ENCODE data around the gene TFCP2.
"Not testable (repeated sequence)": the region's sequence is repeated elsewhere in the genome, so short reads cannot be mapped to it uniquely, and the experiment has no call there.

Gene TFCP2

DNA sequence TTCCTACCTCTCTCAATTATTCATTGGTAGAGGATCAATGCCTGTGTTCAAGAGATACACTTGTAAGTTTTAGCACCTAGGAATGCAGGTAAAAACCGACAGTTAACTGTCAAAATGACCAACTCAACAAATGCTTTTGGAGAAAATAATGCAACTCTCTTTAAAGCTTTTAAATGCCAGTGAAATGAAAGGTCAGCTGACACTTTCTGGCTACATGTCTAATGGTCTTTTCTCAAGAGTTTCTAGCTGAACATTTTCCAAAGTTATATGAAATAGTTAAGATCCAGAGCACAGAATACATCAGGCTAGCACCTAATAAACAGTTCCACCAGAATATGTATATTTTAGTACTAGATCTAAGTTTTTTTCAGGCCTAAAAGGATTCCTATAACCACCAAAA, 91.5 kb downstream of the TFCP2 start:
- Histone ChIP-seq H2AFZ (ENCODE audit: low read depth, low read length) (no peak overlapping the region), H3K9ac (ENCODE audit: low read length) (no peak overlapping the region), H3K36me3 (replicated peaks; ENCODE audit: low read depth, low read length) (no peaks in the 10 kb centered on the region), H4K20me1 (ENCODE audit: insufficient read depth, low read length) (no peaks in the 10 kb centered on the region), H3K27ac (ENCODE audit: low read length) (no peak overlapping the region), H3K9me3 (ENCODE audit: insufficient read depth, low read length) (no peaks in the 10 kb centered on the region), H3K79me2 (ENCODE audit: low read length) (peaks cover 15% of the 10 kb centered on the region), H3K27me3 (ENCODE audit: low read depth, low read length) (no peaks in the 10 kb centered on the region), H3K4me2 (ENCODE audit: low read length) (no peak overlapping the region), H3K4me3 (ENCODE audit: low read length) (no peak overlapping the region), H3K4me1 (ENCODE audit: low read length) (peaks cover 9% of the 10 kb centered on the region)
- no peak for TF ChIP-seq EZH2phosphoT487 (IDR thresholded peaks at IDR 0.05; ENCODE audit: low read depth)
- TF ChIP-seq, protein P1, sequence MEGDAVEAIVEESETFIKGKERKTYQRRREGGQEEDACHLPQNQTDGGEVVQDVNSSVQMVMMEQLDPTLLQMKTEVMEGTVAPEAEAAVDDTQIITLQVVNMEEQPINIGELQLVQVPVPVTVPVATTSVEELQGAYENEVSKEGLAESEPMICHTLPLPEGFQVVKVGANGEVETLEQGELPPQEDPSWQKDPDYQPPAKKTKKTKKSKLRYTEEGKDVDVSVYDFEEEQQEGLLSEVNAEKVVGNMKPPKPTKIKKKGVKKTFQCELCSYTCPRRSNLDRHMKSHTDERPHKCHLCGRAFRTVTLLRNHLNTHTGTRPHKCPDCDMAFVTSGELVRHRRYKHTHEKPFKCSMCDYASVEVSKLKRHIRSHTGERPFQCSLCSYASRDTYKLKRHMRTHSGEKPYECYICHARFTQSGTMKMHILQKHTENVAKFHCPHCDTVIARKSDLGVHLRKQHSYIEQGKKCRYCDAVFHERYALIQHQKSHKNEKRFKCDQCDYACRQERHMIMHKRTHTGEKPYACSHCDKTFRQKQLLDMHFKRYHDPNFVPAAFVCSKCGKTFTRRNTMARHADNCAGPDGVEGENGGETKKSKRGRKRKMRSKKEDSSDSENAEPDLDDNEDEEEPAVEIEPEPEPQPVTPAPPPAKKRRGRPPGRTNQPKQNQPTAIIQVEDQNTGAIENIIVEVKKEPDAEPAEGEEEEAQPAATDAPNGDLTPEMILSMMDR (IDR thresholded peaks at IDR 0.05; ENCODE audit: low read depth, low read length) = no peak

DNA sequence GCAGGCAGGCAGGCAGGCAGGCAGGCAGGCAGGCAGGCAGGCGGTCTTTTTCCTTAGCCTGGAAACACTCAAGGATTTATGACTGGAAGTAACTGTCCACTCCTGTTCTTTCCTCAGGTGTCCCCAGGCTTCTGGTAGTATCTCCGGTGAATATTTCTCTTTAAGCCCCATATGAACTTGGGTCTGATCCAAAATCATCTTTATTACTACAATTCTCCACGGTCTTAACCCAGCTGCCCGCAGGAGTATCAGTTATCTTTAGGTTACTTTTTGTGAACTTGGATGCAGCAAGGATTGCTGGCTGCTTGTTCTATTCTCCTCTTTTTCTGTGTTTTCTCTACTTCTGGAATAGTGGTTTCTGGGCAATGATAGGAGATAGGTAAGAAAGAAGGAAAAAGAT, 92.8 kb downstream of the TFCP2 start:
- no peak overlapping the region for H2AFZ ChIP-seq (ENCODE audit: low read depth, low read length)
- H3K4me2 ChIP-seq (ENCODE audit: low read length) = no peak overlapping the region
- TF ChIP-seq EZH2phosphoT487 (IDR thresholded peaks at IDR 0.05; ENCODE audit: low read depth) = no peak
- TF ChIP-seq, protein P1 (IDR thresholded peaks at IDR 0.05; ENCODE audit: low read depth, low read length) = no peak
- no peaks in the 10 kb centered on the region for H3K27me3 ChIP-seq (ENCODE audit: low read depth, low read length)
- no peak overlapping the region for H3K4me3 ChIP-seq (ENCODE audit: low read length)
- no peaks in the 10 kb centered on the region for H4K20me1 ChIP-seq (ENCODE audit: insufficient read depth, low read length)
- no peak overlapping the region for H3K27ac ChIP-seq (ENCODE audit: low read length)
- H3K9ac ChIP-seq (ENCODE audit: low read length) = no peak overlapping the region
- H3K4me1 ChIP-seq (ENCODE audit: low read length) = peaks cover 9% of the 10 kb centered on the region
- H3K9me3 ChIP-seq (ENCODE audit: insufficient read depth, low read length) = no peaks in the 10 kb centered on the region
- no peaks in the 10 kb centered on the region for H3K36me3 ChIP-seq (replicated peaks; ENCODE audit: low read depth, low read length)
- peaks cover 15% of the 10 kb centered on the region for H3K79me2 ChIP-seq (ENCODE audit: low read length)

- not testable (repeated sequence) for H3K9me3 ChIP-seq (ENCODE audit: insufficient read depth, low read length); H3K9ac ChIP-seq (ENCODE audit: low read length); H3K4me3 ChIP-seq (ENCODE audit: low read length); H3K4me1 ChIP-seq (ENCODE audit: low read length); H2AFZ ChIP-seq (ENCODE audit: low read depth, low read length); H3K27me3 ChIP-seq (ENCODE audit: low read depth, low read length); H3K27ac ChIP-seq (ENCODE audit: low read length); H3K4me2 ChIP-seq (ENCODE audit: low read length); H4K20me1 ChIP-seq (ENCODE audit: insufficient read depth, low read length); H3K36me3 ChIP-seq (replicated peaks; ENCODE audit: low read depth, low read length)
- H3K79me2 ChIP-seq (ENCODE audit: low read length) = peaks cover 15% of the 10 kb centered on the region
Observed at GRCh38 chr12:51078866-51079265, 94.1 kb downstream of the TFCP2 start.

DNA sequence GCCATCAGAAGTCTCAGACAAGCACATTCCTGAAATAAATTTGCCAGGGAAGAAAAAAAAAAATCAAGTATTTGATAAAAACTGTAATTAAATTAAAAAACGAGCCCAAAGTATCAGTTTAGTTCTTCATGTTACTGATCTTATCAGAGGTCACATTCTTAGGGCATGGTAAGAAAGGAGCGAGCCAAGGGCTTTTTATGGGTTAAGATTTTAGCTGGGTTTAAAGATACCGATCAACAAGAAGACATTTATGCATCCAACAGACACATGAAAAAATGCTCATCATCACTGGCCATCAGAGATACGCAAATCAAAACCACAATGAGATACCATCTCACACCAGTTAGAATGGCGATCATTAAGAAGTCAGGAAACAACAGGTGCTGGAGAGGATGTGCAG, 94.6 kb downstream of the TFCP2 start:
- not testable (repeated sequence) for H3K36me3 ChIP-seq (replicated peaks; ENCODE audit: low read depth, low read length); H3K4me2 ChIP-seq (ENCODE audit: low read length); H3K9me3 ChIP-seq (ENCODE audit: insufficient read depth, low read length); H2AFZ ChIP-seq (ENCODE audit: low read depth, low read length); H3K4me3 ChIP-seq (ENCODE audit: low read length); H3K9ac ChIP-seq (ENCODE audit: low read length); H3K4me1 ChIP-seq (ENCODE audit: low read length); H4K20me1 ChIP-seq (ENCODE audit: insufficient read depth, low read length); H3K27ac ChIP-seq (ENCODE audit: low read length); H3K27me3 ChIP-seq (ENCODE audit: low read depth, low read length)
- peaks cover 15% of the 10 kb centered on the region for H3K79me2 ChIP-seq (ENCODE audit: low read length)

DNA sequence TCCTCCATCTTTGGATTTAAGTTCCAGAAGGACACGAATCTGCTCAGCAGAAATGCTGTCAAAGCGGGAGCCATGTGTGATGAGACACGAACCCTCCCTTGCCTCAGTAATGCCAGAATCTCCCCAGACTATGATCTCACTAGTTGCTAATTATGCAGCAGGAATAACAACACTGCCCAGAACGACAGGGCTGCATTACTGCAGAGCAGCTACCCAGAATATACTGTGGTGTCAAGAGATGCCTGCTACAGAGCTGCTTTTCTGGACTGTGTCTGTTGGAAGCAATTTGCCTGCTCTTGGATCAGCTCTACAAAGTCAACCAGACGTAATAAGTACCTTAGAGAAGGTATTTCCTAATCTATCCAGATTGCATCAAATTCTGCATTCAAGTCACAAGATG, 95.0 kb downstream of the TFCP2 start:
- Histone ChIP-seq H3K36me3 (replicated peaks; ENCODE audit: low read depth, low read length) (no peaks in the 10 kb centered on the region), H3K9me3 (ENCODE audit: insufficient read depth, low read length) (no peaks in the 10 kb centered on the region), H3K27me3 (ENCODE audit: low read depth, low read length) (no peaks in the 10 kb centered on the region), H4K20me1 (ENCODE audit: insufficient read depth, low read length) (no peaks in the 10 kb centered on the region), H3K9ac (ENCODE audit: low read length) (no peak overlapping the region), H3K4me3 (ENCODE audit: low read length) (no peak overlapping the region), H3K4me1 (ENCODE audit: low read length) (peaks cover 9% of the 10 kb centered on the region), H3K27ac (ENCODE audit: low read length) (no peak overlapping the region), H2AFZ (ENCODE audit: low read depth, low read length) (no peak overlapping the region), H3K79me2 (ENCODE audit: low read length) (peaks cover 14% of the 10 kb centered on the region), H3K4me2 (ENCODE audit: low read length) (no peak overlapping the region)
- TF ChIP-seq, protein P1 (IDR thresholded peaks at IDR 0.05; ENCODE audit: low read depth, low read length) = no peak
- TF ChIP-seq EZH2phosphoT487 (IDR thresholded peaks at IDR 0.05; ENCODE audit: low read depth) = no peak
